ENCODE results near the gene CDK4.
"Not testable (repeated sequence)": the region's sequence is repeated elsewhere in the genome, so short reads cannot be mapped to it uniquely, and the experiment has no call there.

The CDK4 gene

DNA sequence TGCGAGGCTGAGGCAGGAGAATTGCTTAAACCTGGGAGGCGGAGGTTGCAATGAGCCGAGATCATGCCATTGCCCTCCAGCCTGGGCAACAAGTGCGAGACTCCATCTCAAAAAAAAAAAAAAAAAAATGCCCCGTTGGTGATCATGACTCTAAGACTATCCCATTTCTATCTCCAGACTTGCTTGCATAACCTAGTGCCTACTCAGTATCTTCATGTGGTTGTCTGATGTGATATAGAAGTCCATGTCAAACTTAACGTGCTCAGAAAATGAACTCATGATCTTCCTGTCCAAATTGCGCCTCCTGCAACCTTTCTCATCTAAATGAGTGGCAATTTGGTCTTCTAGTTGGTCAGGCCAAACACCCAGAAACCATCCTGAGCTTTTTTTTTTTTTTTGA, 25.8 kb upstream of the CDK4 start:
- Histone ChIP-seq H3K27ac (no peak overlapping the region), H3K4me3 (no peak overlapping the region)
- DNase-seq (ENCODE audit: low spot score): no peak
- TF ChIP-seq, protein P1, sequence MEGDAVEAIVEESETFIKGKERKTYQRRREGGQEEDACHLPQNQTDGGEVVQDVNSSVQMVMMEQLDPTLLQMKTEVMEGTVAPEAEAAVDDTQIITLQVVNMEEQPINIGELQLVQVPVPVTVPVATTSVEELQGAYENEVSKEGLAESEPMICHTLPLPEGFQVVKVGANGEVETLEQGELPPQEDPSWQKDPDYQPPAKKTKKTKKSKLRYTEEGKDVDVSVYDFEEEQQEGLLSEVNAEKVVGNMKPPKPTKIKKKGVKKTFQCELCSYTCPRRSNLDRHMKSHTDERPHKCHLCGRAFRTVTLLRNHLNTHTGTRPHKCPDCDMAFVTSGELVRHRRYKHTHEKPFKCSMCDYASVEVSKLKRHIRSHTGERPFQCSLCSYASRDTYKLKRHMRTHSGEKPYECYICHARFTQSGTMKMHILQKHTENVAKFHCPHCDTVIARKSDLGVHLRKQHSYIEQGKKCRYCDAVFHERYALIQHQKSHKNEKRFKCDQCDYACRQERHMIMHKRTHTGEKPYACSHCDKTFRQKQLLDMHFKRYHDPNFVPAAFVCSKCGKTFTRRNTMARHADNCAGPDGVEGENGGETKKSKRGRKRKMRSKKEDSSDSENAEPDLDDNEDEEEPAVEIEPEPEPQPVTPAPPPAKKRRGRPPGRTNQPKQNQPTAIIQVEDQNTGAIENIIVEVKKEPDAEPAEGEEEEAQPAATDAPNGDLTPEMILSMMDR (IDR thresholded peaks at IDR 0.05): no peak

DNA sequence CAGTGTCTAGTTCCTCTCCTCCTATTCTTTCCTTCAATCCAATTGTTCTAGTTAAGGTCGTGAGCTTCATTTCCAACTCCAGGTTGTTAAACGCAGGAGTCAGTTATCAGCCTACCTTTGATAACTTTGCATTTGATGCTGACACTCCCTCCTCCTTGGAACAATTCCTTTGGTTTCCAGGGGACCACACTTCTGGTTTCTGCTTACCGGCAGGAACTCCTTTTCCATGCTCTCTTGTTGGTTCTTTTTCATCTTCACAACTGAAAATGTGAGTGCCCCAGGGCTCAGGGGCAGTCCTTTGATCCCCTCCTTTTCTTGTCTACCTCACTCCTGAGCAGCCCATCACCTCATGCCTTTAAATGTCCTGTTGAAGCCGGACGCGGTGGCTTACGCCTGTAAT, 25.3 kb upstream of the CDK4 start:
- H3K27ac ChIP-seq: no peak overlapping the region
- no peak for DNase-seq (ENCODE audit: low spot score)
- TF ChIP-seq, protein P1 (IDR thresholded peaks at IDR 0.05): no peak
- H3K4me3 ChIP-seq: no peak overlapping the region

DNA sequence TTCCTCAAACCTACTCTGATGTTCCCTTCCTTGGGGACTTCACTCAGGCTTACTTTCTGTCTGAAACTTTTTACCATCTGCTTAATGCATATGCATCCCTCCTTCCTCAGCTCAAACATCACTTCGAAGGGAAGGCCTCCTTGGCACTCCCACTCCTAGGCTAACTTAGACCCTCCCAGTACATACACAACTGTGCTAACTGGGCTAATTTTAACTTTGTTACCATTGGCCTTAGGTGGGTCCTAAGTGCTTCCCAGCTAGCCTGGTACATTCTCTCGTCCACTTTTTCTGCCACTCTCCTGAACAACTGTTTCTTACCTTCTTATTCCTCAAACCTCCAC, 24.1 kb upstream of the CDK4 start:
- H3K4me3 ChIP-seq: no peak overlapping the region
- no peak for DNase-seq (ENCODE audit: low spot score)
- no peak overlapping the region for H3K27ac ChIP-seq
- TF ChIP-seq, protein P1 (IDR thresholded peaks at IDR 0.05): no peak

DNA sequence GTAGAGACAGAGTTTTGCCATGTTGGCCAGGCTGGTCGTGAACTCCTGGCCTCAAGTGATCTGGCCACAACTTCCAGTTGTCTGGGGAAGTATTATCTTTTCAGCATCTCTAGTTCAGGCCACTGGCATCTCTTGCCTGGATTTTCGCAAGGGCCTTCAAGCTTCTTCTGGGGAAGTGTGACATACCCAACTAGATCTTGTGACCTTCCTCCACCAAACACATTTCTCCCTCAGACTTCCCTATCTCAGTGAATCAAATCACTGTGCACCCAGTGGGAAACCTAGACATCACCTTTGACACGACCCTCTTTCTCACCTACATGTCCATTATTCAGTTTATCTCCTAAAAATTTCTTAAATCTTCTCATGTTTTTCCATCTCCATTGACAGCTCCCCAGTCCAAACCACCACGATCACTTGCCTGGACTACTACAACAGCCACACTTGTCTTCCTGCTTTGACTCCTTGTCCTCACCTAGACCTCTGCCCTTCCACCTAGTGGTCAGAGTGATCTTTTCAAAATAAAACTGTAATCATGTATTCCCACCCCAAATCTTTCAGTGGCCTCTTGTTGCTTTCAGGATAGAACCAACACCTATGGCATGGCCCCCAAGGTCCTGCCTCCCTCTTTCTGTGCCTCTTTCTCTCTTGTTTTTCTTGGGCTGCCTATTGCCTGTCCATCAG, 23.6 kb upstream of the CDK4 start:
- TF ChIP-seq, protein P1 (IDR thresholded peaks at IDR 0.05): no peak
- no peak overlapping the region for H3K4me3 ChIP-seq
- H3K27ac ChIP-seq: no peak overlapping the region
- DNase-seq (ENCODE audit: low spot score): no peak

DNA sequence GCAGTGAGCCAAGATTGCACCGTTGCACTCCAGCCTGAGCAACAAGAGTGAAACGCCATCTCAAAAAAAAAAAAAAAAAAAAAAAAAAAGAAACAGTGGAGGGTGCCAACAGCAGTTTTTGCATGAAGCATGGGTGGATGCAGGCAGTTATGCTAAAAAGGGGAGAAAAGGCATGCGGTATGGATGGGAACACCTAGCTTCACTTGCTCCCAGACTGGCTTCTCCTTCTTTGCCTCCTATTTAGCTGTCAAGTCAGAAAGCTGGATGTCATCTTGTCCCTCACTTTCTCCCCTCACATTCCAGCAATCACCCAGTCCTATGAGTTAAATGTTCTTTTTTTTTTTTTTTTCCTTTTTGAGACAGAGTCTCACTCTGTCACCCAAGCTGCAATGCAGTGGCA, 22.9 kb upstream of the CDK4 start:
- Histone ChIP-seq H3K27ac (no peak overlapping the region), H3K4me3 (no peak overlapping the region)
- TF ChIP-seq, protein P1 (IDR thresholded peaks at IDR 0.05): no peak
- no peak for DNase-seq (ENCODE audit: low spot score)

DNA sequence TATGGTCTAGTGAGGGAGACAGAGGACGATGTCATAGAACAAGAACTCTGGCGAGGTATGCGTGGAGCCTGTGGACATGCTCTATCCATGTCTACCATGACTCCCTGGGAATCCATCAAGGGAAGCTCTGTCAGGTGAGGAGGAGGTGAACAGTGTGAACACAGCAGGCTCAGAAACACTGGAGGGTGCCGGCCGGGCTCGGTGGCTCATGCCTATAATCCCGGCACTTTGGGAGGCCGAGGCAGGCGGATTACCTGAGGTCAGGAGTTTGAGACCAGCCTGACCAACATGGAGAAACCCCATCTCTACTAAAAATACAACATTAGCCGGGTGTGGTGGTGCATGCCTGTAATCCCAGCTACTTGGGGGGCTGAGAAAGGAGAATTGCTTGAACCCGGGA, 22.5 kb upstream of the CDK4 start:
- DNase-seq (ENCODE audit: low spot score); H3K27ac ChIP-seq; H3K4me3 ChIP-seq: not testable (repeated sequence)

DNA sequence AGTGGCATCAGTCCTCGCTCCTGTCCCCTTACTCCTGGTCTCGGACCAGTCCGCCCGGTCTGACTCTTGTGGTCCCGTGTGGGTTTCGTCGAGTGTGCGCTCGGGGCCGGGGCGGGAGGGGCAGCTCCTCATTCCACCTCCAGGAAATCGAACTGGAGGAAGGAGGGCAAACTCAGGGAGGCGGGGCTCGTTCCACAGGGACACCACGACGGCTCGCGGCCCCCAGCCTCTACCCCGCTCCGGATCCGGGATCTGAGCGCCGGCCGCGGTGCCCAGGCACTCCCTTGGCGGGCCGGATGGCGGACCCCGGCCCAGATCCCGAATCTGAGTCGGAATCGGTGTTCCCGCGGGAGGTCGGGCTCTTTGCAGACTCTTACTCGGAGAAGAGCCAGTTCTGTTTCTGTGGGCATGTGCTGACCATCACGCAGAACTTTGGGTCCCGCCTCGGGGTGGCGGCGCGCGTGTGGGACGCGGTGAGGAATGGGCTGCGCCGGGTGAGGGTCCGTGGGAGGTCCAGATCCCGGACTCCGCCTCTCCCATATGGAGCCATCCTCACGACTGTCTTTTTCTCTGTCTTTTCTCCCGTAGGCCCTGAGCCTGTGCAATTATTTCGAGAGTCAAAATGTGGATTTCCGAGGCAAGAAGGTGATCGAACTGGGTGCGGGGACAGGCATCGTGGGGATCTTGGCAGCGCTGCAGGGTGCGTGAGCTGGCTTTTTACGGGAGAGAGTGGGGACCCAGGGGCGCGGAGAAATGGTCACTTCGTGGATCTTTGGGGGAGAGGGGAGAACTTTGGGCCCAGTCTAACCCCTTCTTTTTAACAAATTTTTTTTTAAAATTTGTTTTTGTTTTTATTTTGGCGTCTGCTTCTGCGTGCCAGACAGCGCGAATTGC, 20.6 kb upstream of the CDK4 start, which contains the start of gene EEF1AKMT3:
Gene EEF1AKMT3 (plus strand): TSS at position 186 of the 894 bp plus-strand sequence. CDS start 111 bp downstream, at position 297.
- TF ChIP-seq, protein P1 (IDR thresholded peaks at IDR 0.05): no peak
- H3K4me3 ChIP-seq: peak within 1 kb of the TSS; percentile 93
- peak within 1 kb of the TSS; percentile 46 to 99 for H3K27ac ChIP-seq
- DNase-seq (ENCODE audit: low spot score): no peak

Data from coronary artery (tissue), 2 donors.